Activated naive CD4-positive, alpha-beta T cell treated with anti-CD3 and anti-CD28 coated beads, Interleukin-2, amount 10 ng/mL, durations not matched to agents 7 days and 5 days (primary cell): ENCODE results near the gene NBAS.

ENCODE experiments used
- CTCF ChIA-PET: fragments of 350-600 bp; sonication (Branson Sonifier 250); formaldehyde crosslinking; loops from one replicate; lab custom pipeline; 2021; ENCODE audit warnings: antibody characterized with exemption; lab: Charles Lee
- DNase-seq: peaks from one replicate; pipeline ENCODE4 v3.0.0-alpha.2; 2020
- H3K27ac Mint-ChIP-seq: one replicate; pipeline ENCODE4 v1.8.0; 2021; ENCODE audit warnings: mild to moderate bottlenecking, moderate library complexity, mixed read lengths
- H3K27me3 Mint-ChIP-seq: one replicate; pipeline ENCODE4 v1.8.0; 2021; ENCODE audit warnings: mild to moderate bottlenecking, mixed read lengths
- H3K36me3 Mint-ChIP-seq: one replicate; pipeline ENCODE4 v1.8.0; 2021; ENCODE audit warnings: mixed read lengths
- H3K4me1 Mint-ChIP-seq: one replicate; pipeline ENCODE4 v1.8.0; 2021; ENCODE audit warnings: mixed read lengths
- H3K4me3 Mint-ChIP-seq: one replicate; pipeline ENCODE4 v1.8.0; 2021; ENCODE audit warnings: mild to moderate bottlenecking, moderate library complexity, mixed read lengths
- H3K9me3 Mint-ChIP-seq: one replicate; pipeline ENCODE4 v1.8.0; 2021; ENCODE audit warnings: mixed read lengths

Gene NBAS

DNA sequence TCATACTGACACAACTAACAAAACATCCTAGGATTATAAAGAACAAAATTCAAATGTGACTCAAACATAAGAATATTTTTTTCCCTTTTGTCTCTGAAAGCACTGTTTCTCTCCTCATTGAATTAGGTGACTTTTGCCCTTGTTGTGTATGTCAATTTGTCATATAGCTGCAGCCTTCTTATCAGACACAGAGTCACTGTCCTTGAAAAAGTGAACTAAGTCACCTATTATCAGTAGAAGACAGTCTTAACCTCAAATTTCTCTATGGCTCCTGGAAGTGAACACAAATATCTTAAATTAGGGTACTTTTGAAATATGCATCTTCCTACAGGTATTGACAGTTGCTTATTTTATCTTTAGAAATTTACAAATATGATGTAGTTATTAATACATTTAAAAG is 360.6 kb downstream of the NBAS start:
- no peak for DNase-seq
- Mint-ChIP-seq H3K4me1 (no peaks in the 10 kb centered on the region), H3K9me3 (no peaks in the 10 kb centered on the region), H3K36me3 (no peaks in the 10 kb centered on the region), H3K27me3 (no peaks in the 10 kb centered on the region), H3K4me3 (no peak overlapping the region), H3K27ac (no peak overlapping the region)
- CTCF ChIA-PET, result interaction anchor here (1.4 kb wide), 1 partner anchor 40 kb away, joined by 4 read pairs; no protein-coding TSS in a partner anchor

DNA sequence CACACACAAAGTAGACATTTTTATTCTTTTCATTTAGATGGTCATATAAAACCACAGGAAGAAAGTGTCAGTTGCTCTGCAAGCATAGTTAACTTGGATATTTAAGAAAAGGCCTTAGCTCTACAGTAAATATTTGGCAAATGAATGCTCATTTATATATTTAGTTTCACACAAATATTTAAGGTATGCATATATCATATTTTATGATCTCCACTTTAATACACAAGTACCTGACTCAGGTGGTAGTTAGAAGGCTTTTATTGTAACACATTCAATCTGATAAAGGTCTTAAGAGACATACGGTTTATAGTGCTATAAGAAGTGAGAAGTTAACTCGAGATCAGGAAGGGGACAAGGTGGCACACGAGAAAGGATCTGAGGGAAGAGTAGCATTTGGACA is 363.1 kb downstream of the NBAS start:
- CTCF ChIA-PET, result no interaction called here

DNA sequence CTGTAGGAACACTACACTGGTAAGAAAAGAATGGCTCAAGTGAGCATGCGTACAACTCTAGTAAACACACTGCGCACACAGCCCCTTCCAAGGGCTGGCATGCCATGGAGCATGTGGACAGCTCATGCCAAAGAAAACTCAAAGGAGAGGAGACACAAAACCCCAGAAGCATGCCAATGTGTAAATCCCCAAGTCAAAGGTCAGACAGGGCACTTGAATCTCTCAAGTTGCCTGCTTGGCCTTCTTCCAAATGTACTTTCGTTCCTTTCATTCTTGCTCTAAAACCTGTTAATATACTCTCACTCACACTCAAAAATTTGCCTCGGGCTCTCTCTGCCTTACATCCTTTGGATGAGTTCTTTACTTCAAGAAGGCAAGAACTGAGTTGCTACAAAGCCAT is 365.3 kb downstream of the NBAS start:
- Mint-ChIP-seq H3K4me3 (no peak overlapping the region), H3K27ac (no peak overlapping the region), H3K36me3 (peaks cover 2% of the 10 kb centered on the region), H3K27me3 (no peaks in the 10 kb centered on the region), H3K9me3 (no peaks in the 10 kb centered on the region), H3K4me1 (no peaks in the 10 kb centered on the region)
- DNase-seq, result no peak
- CTCF ChIA-PET, result no interaction called here

More for the DNA sequence above, 363.1 kb downstream of the NBAS start:
- Mint-ChIP-seq H3K4me1 (no peaks in the 10 kb centered on the region), H3K27ac (no peak overlapping the region), H3K4me3 (no peak overlapping the region), H3K36me3 (peaks cover 2% of the 10 kb centered on the region), H3K27me3 (no peaks in the 10 kb centered on the region), H3K9me3 (no peaks in the 10 kb centered on the region)
- DNase-seq, result no peak

DNA sequence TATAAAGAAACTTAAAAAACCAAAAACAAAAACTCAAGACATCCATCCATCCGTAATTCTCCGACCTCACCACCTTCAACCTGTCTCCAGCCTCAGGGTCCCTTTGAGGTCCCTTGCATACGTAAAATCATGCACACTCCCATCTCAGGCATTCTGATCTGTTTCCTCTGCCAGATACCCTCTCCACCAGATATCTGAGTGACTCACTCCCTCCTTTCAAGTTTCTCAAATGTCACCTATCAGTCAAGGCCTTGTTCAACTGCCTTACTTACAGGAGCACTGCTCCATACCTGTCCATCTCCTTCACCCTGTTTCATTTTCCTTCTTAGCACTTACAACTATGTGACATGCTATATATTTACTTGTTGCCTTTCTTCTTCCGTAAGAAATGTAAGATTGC is 369.3 kb downstream of the NBAS start:
- peaks cover 3% of the 10 kb centered on the region for H3K36me3 Mint-ChIP-seq
- no peaks in the 10 kb centered on the region for H3K4me1 Mint-ChIP-seq
- CTCF ChIA-PET, result no interaction called here
- H3K9me3 Mint-ChIP-seq, result no peaks in the 10 kb centered on the region
- DNase-seq, result no peak
- no peak overlapping the region for H3K27ac Mint-ChIP-seq
- H3K4me3 Mint-ChIP-seq, result no peak overlapping the region
- no peaks in the 10 kb centered on the region for H3K27me3 Mint-ChIP-seq

DNA sequence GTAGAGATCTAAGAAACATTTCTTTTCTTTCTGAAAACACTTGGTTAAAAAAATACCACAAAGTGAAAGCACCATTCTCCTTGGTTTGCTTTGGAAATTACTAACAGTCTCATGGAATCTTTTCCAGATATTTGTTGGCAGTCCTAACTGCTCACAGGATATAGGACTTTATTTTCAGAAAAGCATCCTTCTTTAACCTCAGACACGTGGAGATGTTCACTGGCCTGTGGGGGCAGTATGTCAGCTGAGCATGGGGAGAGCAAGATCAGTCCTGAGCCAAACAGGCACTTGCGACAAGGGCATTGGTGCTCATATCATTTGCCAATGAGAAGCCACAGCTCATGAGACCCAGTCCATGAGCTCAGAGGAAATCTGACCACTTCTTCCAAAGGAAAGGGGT is 371.9 kb downstream of the NBAS start:
- Mint-ChIP-seq H3K9me3 (no peaks in the 10 kb centered on the region), H3K4me3 (no peak overlapping the region), H3K36me3 (peaks cover 7% of the 10 kb centered on the region), H3K27ac (no peak overlapping the region), H3K4me1 (no peaks in the 10 kb centered on the region), H3K27me3 (no peaks in the 10 kb centered on the region)
- CTCF ChIA-PET, result no interaction called here
- DNase-seq, result no peak

DNA sequence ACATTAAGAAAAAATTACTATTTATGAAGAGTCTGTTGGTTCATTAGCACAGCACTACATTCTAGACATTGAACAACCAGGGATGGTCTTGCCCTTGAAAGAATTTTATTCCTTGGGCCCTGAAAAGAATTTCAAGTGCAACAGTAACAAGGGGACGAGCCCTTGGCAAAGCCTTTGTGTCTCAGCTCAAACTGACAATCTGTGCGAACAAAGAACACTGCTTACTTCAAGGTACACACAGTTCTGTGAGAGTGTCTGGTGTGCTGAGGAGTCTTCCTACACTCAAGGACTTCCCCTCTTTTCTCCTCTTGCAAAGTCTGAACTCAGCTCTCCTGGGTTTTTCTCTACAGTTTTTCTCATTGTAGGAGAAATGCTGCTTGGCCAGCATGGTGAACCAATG is 373.4 kb downstream of the NBAS start:
- no peak overlapping the region for H3K4me3 Mint-ChIP-seq
- H3K36me3 Mint-ChIP-seq, result peaks cover 6% of the 10 kb centered on the region
- no peaks in the 10 kb centered on the region for H3K4me1 Mint-ChIP-seq
- DNase-seq, result no peak
- H3K27ac Mint-ChIP-seq, result no peak overlapping the region
- H3K27me3 Mint-ChIP-seq, result no peaks in the 10 kb centered on the region
- CTCF ChIA-PET, result no interaction called here
- no peaks in the 10 kb centered on the region for H3K9me3 Mint-ChIP-seq

DNA sequence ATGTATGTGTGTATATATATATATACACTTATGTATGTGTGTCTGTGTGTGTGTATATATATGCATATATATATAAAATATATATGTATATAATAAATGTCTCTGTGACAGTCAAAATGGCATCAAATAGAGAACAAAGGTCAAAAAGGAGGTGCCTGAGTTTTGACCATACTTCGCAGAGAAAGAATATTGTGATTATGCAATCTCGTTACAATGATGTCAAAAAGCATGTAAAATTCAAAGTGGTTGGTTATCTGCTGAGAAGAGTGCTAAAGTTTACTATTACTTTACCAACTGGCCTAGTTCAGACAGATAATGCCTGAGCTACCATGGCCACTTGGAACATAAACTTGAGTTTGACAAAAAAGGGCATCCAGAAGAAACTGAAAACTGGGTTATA is 375.0 kb downstream of the NBAS start:
- Mint-ChIP-seq H3K27me3 (no peaks in the 10 kb centered on the region), H3K9me3 (no peaks in the 10 kb centered on the region), H3K4me3 (no peak overlapping the region), H3K36me3 (peaks cover 8% of the 10 kb centered on the region), H3K4me1 (no peaks in the 10 kb centered on the region), H3K27ac (no peak overlapping the region)
- CTCF ChIA-PET, result no interaction called here
- DNase-seq, result no peak

DNA sequence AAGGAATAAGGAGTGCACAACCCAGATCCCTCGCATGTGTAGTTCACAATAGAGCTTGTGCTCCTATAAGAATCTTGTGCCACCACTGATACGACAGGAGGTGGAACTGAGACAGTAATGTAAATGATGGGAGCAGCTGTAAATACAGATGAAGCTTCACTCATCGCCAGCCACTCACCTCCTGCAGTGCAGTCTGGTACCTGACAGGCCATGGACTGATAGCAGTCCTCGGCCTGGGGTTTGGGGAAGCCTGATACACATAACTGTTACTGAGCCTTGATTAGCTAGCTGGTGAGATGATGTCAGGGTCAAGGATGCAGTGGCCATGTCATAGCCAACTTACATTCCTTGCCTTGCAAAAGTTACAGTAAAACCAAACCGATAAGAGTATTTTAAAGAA is 376.6 kb downstream of the NBAS start:
- no peak overlapping the region for H3K4me3 Mint-ChIP-seq
- DNase-seq, result no peak
- no peaks in the 10 kb centered on the region for H3K27me3 Mint-ChIP-seq
- H3K27ac Mint-ChIP-seq, result no peak overlapping the region
- peaks cover 8% of the 10 kb centered on the region for H3K36me3 Mint-ChIP-seq
- CTCF ChIA-PET, result interaction anchor here (1.1 kb wide), 1 partner anchor 40 kb away, joined by 3 read pairs; no protein-coding TSS in a partner anchor
- no peaks in the 10 kb centered on the region for H3K4me1 Mint-ChIP-seq
- no peaks in the 10 kb centered on the region for H3K9me3 Mint-ChIP-seq

DNA sequence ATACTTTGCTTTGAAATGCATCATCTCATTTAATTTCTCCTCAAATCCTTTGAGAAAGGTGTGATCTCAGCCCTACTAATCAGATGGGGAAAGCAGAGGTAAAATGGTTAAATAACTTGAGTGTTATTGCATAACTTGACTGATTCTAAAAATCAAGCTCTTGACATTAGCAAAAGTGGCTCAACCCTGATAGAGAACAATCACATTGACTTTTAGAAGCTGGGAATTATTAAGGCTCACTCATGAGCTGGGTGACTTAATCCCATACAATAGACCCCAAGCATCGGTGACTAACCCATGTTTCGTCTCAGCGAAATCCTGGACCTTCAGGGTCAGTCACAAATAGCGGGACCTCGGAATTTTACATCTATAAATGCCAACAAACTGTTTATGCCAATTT is 378.9 kb downstream of the NBAS start:
- H3K4me1 Mint-ChIP-seq, result peaks cover 20% of the 10 kb centered on the region
- peaks cover 10% of the 10 kb centered on the region for H3K36me3 Mint-ChIP-seq
- no peak overlapping the region for H3K27ac Mint-ChIP-seq
- no peak for DNase-seq
- no peaks in the 10 kb centered on the region for H3K27me3 Mint-ChIP-seq
- CTCF ChIA-PET, result interaction anchor here (0.7 kb wide), 1 partner anchor 395 kb away, joined by 3 read pairs; no protein-coding TSS in a partner anchor
- H3K9me3 Mint-ChIP-seq, result no peaks in the 10 kb centered on the region
- no peak overlapping the region for H3K4me3 Mint-ChIP-seq

DNA sequence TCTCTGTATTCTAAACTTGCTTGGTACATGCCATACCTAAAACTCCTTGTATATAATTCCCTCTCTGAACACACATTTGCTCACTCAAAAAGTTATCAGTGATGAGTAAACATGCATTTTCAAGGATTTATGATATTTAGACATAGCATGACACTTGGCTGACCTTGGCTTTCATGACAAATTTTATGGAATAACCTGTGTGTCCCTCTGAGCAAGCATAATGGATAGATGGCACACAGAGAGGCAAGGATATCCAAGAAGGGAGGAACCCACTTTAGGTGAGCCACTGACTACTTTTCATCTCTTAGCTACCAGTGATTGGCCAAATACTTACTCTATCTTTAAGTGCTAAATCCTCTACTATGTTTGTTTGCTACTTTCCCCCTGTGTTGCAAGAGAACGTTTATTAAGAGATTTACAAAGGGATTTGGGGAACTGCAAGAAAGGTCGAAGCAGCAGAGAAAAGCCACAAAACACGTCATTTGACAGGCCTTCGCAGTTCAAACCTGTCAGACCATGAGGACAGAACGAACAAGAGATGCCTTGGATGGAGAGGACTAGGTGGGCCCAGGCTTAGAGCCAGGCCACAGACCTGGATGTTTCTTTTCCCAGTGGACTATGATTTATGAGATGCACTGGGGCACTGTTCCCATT is 379.9 kb downstream of the NBAS start:
- no peak overlapping the region for H3K4me3 Mint-ChIP-seq
- DNase-seq, result no peak
- H3K9me3 Mint-ChIP-seq, result no peaks in the 10 kb centered on the region
- no peaks in the 10 kb centered on the region for H3K27me3 Mint-ChIP-seq
- CTCF ChIA-PET, result no interaction called here
- peaks cover 11% of the 10 kb centered on the region for H3K36me3 Mint-ChIP-seq
- H3K4me1 Mint-ChIP-seq, result peaks cover 31% of the 10 kb centered on the region
- no peak overlapping the region for H3K27ac Mint-ChIP-seq

DNA sequence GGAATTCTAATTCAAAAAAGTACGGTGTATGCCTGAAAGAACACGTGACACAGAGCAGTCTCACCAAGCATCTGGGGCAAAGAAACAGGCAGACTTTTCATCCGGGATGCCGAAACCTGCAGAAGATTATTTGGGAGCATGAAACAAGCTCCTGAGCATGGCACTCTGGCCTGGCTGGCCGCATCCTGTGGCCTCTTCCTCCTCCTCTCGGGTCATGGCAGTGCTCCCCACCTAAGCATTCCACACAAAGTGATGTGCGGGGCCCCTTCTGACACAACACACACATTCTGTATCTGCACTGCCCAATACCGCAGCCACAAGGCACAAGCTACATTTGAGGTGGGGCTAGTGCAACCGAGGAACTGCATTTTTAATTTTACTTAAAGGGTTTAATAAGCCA is 380.8 kb downstream of the NBAS start:
- Mint-ChIP-seq H3K4me3 (no peak overlapping the region), H3K27ac (no peak overlapping the region), H3K4me1 (peaks cover 39% of the 10 kb centered on the region), H3K36me3 (peaks cover 13% of the 10 kb centered on the region), H3K9me3 (no peaks in the 10 kb centered on the region), H3K27me3 (no peaks in the 10 kb centered on the region)
- DNase-seq, result no peak
- CTCF ChIA-PET, result no interaction called here

DNA sequence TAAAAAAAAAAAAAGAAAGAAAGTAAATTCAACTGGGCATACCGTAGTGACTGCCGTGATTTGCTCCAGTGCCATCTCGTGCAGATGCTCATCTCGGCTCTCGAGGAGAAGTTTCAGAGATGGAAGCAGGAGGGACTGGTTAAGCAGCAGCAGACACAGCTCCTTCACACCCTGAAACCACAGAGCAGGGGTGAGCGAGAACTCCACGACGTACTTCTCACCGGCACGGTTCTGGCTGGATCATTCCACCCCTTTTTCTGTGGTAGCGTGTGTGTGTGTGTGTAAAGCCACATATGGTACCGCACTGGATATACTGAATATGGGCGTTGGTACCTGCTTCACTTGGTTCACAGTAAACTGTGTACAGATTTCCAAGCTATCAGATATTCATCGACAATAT is 382.2 kb downstream of the NBAS start:
- no peak overlapping the region for H3K4me3 Mint-ChIP-seq
- H3K4me1 Mint-ChIP-seq, result peaks cover 40% of the 10 kb centered on the region
- H3K27ac Mint-ChIP-seq, result no peak overlapping the region
- no peak for DNase-seq
- H3K9me3 Mint-ChIP-seq, result no peaks in the 10 kb centered on the region
- H3K36me3 Mint-ChIP-seq, result peaks cover 12% of the 10 kb centered on the region
- CTCF ChIA-PET, result no interaction called here
- H3K27me3 Mint-ChIP-seq, result no peaks in the 10 kb centered on the region

DNA sequence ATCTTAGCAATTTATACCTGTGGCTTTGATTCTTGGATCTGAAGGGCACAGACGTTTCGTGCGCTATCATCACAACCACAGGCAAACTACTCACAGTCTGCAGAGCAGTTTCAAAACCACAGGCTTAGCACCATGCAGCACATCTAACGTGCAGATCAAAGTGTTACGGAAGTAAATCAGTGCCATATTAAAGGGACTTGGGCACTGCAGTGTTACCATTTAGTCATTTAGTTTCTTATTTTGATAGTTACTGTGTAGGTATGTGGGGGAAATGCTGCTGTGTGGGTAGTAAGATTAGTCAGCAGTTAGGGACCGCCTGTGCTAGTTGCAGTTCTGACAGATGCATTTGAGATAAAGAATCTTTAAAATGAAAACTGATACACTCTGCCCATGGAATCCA is 384.0 kb downstream of the NBAS start:
- H3K9me3 Mint-ChIP-seq, result no peaks in the 10 kb centered on the region
- peak; percentile 75 for DNase-seq

DNA sequence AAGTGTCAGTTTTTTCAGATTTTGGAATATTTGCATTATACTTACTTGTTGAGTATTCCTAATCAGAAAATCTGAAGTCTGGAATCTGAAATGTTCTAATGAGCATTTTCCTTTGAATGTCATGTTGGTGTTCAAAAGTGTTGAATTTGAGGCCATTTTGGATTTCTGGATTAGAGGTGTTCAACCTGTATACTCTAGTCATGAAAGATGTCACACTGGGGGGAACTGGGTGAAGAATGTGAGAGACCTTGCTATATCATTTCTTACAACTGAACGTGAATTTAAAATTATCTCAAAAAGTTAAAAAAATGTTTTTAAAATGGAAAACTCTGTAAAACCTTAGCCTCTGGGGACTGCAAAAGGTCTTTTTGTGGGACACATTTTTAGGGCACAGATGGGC is 384.5 kb downstream of the NBAS start:
- no peaks in the 10 kb centered on the region for H3K27me3 Mint-ChIP-seq
- H3K4me3 Mint-ChIP-seq, result no peak overlapping the region
- CTCF ChIA-PET, result no interaction called here
- peaks cover 45% of the 10 kb centered on the region for H3K4me1 Mint-ChIP-seq
- peaks cover 10% of the 10 kb centered on the region for H3K36me3 Mint-ChIP-seq
- H3K9me3 Mint-ChIP-seq, result no peaks in the 10 kb centered on the region
- DNase-seq, result no peak
- peak overlapping the region; percentile 2 for H3K27ac Mint-ChIP-seq

More for the DNA sequence above, 384.0 kb downstream of the NBAS start:
- H3K36me3 Mint-ChIP-seq, result peaks cover 11% of the 10 kb centered on the region
- CTCF ChIA-PET, result no interaction called here
- H3K27me3 Mint-ChIP-seq, result no peaks in the 10 kb centered on the region
- H3K27ac Mint-ChIP-seq, result peak overlapping the region; percentile 20
- H3K4me1 Mint-ChIP-seq, result peaks cover 45% of the 10 kb centered on the region
- peak overlapping the region; percentile 27 for H3K4me3 Mint-ChIP-seq

DNA sequence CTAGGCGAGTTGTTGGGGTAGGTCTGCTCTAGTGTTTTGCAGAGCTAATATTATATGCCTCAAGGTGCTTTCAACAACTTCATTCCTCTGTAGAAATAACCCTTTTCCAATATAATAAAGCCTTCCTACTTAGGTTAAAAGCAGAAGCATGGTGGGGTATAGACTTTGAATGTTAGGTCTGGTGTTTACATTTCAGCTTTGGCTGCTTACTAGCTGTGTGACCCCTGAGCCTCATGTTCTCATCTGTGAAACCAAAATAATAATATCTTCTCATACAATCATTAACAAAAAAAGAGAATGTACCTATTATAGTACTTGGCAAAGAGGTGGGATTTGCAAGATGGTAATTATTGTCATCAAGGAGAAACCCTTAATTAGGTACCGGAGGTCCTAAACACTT is 386.6 kb downstream of the NBAS start:
- H3K4me1 Mint-ChIP-seq, result peaks cover 45% of the 10 kb centered on the region
- no peaks in the 10 kb centered on the region for H3K27me3 Mint-ChIP-seq
- H3K4me3 Mint-ChIP-seq, result no peak overlapping the region
- H3K27ac Mint-ChIP-seq, result no peak overlapping the region
- no peaks in the 10 kb centered on the region for H3K9me3 Mint-ChIP-seq
- no peak for DNase-seq
- CTCF ChIA-PET, result no interaction called here
- peaks cover 10% of the 10 kb centered on the region for H3K36me3 Mint-ChIP-seq
